Vagina (tissue), 2 donors: ENCODE measurements around the gene PLEKHM2. TPM values are rescaled to one million over a fixed set of nuclear protein-coding genes. Genes with fewer than 3 reads are reported as not detected.

ENCODE experiments used
- DNase-seq, 2 donors: peaks; one replicate each; pipeline ENCODE4 v3.0.0-alpha.2; 2017; ENCODE audit errors: extremely low spot score in 2 of 2
- H3K27ac ChIP-seq: fragments of 200-600 bp; sonication (generic); one replicate; pipeline ENCODE4 v1.5.1; 2019
- H3K27me3 ChIP-seq: fragments of 200-600 bp; sonication (generic); one replicate; pipeline ENCODE4 v1.5.1; 2019
- H3K36me3 ChIP-seq, 2 donors: fragments of 200-600 bp; sonication (generic); one replicate each; pipeline ENCODE4 v1.5.1; 2017 to 2019
- H3K4me1 ChIP-seq: fragments of 200-600 bp; sonication (generic); one replicate; pipeline ENCODE4 v1.5.1; 2019
- H3K4me3 ChIP-seq, 2 donors: fragments of 200-600 bp; sonication (generic); 1 replicate in 1 of 2; 2 replicates in 1 of 2; pipeline ENCODE4 v1.5.1; 2016 to 2019
- H3K9me3 ChIP-seq: fragments of 200-600 bp; sonication (generic); one replicate; pipeline ENCODE4 v1.5.1; 2019
- CTCF ChIP-seq, 3 experiments: fragments of 450-650 bp in 2 of 3; fragments of 200-600 bp in 1 of 3; sonication (generic) in 1 of 3; IDR thresholded peaks; one replicate each; pipeline ENCODE4 v1.5.1; 2017 to 2019; ENCODE audit warnings: antibody characterized with exemption in 3 of 3, mild to moderate bottlenecking in 2 of 3, moderate library complexity in 2 of 3
- POLR2A ChIP-seq, 2 donors: fragments of 450-650 bp; IDR thresholded peaks; one replicate each; pipeline ENCODE4 v1.6.1; 2017; ENCODE audit warnings: antibody characterized with exemption in 2 of 2, mild to moderate bottlenecking in 2 of 2, moderate library complexity in 2 of 2
- POLR2AphosphoS5 ChIP-seq, 2 donors: sonication (generic); formaldehyde crosslinking; IDR thresholded peaks; one replicate each; pipeline ENCODE4 v1.9.0; 2017; ENCODE audit warnings: antibody characterized with exemption in 2 of 2, mild to moderate bottlenecking in 2 of 2, low read depth in 1 of 2; ENCODE audit not compliant: insufficient read depth in 1 of 2
- intact Hi-C: fragments of 100-400 bp; cut with DNase I; formaldehyde crosslinking; loops from one replicate; pipeline ENCODE4 v1.15.1; 2023
- total RNA-seq: library from RNA; depleted of rRNA; stranded (reverse); fragments of >200 nt; gene quantifications from one replicate; pipeline ENCODE4 v1.2.3, GENCODE V29; 2016

The PLEKHM2 gene
- total RNA-seq, 1 donor from 2014 or later, result 56.2 TPM

DNA sequence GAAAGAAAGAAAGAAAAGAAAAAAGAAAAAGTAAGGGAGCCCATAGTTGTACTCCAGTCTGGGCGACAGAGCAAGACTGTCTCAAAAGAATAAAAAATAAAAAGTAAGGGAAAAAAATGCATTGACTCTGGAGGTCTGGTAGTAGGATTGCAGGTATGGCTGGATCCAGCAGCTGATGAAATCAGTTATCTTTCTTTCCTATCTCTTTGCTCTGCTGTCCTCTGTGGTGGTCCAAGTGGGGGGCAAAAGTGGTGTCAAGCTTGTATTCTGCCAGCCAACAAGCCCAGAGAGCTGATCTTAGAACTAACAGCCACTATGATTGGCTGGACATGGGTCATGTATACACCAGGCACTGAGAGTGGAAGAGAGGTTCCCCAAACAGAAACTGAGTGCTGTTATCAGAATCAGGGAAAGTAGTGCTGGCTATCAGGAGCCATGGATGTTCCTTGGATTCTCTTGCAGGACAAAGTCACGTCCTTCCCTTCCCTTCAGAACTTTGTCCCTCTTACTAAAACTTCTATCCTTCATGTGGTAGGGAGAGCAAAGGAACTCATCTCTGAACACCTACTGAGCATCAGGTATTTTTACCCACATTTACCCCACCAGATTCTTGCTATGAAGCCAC, 71.0 kb downstream of the PLEKHM2 start:
- no peak overlapping the region for H3K4me3 ChIP-seq
- no peaks in the 10 kb centered on the region for H3K36me3 ChIP-seq
- no peak for DNase-seq
- H3K27ac ChIP-seq, result no peak overlapping the region
- peaks cover 47% of the 10 kb centered on the region for H3K4me1 ChIP-seq
- TF ChIP-seq CTCF (IDR thresholded peaks at IDR 0.05), result no peak
- TF ChIP-seq POLR2A (IDR thresholded peaks at IDR 0.05), result no peak
- TF ChIP-seq POLR2AphosphoS5 (IDR thresholded peaks at IDR 0.05; ENCODE audit: insufficient read depth in 1 of 2, low read depth in 1 of 2), result no peak
- no peaks in the 10 kb centered on the region for H3K9me3 ChIP-seq
- no peaks in the 10 kb centered on the region for H3K27me3 ChIP-seq
- intact Hi-C loops, result loop anchor here (5.0 kb wide), 1 partner anchor 53 kb away; no protein-coding TSS in a partner anchor

DNA sequence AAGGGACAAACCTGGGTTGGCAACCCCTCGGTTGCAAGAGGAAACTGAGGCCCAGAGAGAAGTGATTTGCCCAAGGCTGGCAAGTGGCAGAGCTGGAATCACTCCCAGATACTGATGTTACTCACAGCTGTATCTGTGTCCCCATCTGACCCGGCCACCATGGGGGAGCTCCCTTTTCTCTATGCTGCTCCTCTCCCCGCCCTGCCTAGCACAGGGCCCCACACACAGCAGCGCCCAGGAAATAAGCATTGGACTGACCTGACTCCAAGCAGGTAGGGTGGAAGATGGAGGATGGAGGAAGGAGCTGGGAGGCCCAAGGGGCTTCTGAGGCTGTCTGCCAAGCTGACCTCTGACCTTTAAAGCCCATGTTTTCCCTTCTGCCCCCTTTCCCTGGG, 71.5 kb downstream of the PLEKHM2 start:
- H3K27ac ChIP-seq, result no peak overlapping the region
- no peak for DNase-seq
- H3K4me1 ChIP-seq, result peaks cover 49% of the 10 kb centered on the region
- H3K9me3 ChIP-seq, result no peaks in the 10 kb centered on the region
- TF ChIP-seq POLR2AphosphoS5 (IDR thresholded peaks at IDR 0.05; ENCODE audit: insufficient read depth in 1 of 2, low read depth in 1 of 2) (no peak), CTCF (IDR thresholded peaks at IDR 0.05) (no peak), POLR2A (IDR thresholded peaks at IDR 0.05) (no peak)
- no peaks in the 10 kb centered on the region for H3K27me3 ChIP-seq
- H3K4me3 ChIP-seq, result no peak overlapping the region
- H3K36me3 ChIP-seq, result no peaks in the 10 kb centered on the region
- intact Hi-C loops, result loop anchor here (5.0 kb wide), 1 partner anchor 53 kb away; no protein-coding TSS in a partner anchor

GRCh38 chr1:15756143-15757015, 72.3 kb downstream of the PLEKHM2 start:
- Histone ChIP-seq H3K4me1 (peaks cover 55% of the 10 kb centered on the region), H3K27ac (peak overlapping the region; percentile 87)

DNA sequence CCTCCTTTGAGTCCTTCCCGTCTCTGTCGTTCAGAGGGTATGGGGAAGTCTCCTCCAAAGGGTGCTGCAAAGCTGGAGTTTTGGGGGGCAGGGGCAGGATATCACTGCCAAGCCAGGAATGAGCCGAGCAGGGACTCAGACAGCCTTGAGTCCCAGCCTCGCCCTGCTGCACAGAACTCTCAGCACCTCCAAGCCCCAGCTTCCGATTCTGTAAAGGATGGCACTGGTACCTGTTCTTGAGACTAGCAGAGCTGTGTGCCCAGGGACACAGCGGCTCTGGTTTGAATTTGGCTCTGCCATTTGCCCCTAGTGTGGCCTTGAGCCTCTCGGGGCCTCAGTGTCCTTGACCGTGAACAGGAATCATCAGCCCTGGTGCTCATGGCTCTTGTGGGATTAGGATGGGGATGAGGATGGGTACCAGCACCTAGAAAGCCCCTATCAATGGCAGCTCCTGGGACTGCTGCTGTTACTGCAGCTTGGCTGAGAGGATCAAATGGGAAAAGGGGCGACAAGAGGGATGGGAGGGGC, 73.0 kb downstream of the PLEKHM2 start:
- no peak for TF ChIP-seq CTCF (IDR thresholded peaks at IDR 0.05)
- TF ChIP-seq POLR2AphosphoS5 (IDR thresholded peaks at IDR 0.05; ENCODE audit: insufficient read depth in 1 of 2, low read depth in 1 of 2), result no peak
- TF ChIP-seq POLR2A (IDR thresholded peaks at IDR 0.05), result no peak
- H3K36me3 ChIP-seq, result no peaks in the 10 kb centered on the region
- peak overlapping the region; percentile 87 for H3K27ac ChIP-seq
- no peak overlapping the region for H3K4me3 ChIP-seq
- H3K4me1 ChIP-seq, result peaks cover 55% of the 10 kb centered on the region
- DNase-seq, result no peak
- no peaks in the 10 kb centered on the region for H3K9me3 ChIP-seq
- no peaks in the 10 kb centered on the region for H3K27me3 ChIP-seq
- intact Hi-C loops, result loop anchor here (5.0 kb wide), 1 partner anchor 55 kb away; no protein-coding TSS in a partner anchor

More at GRCh38 chr1:15756143-15757015, 72.3 kb downstream of the PLEKHM2 start:
- Histone ChIP-seq H3K4me3 (no peak overlapping the region), H3K36me3 (no peaks in the 10 kb centered on the region), H3K9me3 (no peaks in the 10 kb centered on the region), H3K27me3 (no peaks in the 10 kb centered on the region)
- intact Hi-C loops, result loop anchor here (5.0 kb wide), 1 partner anchor 54 kb away; no protein-coding TSS in a partner anchor
- TF ChIP-seq POLR2AphosphoS5 (IDR thresholded peaks at IDR 0.05; ENCODE audit: insufficient read depth in 1 of 2, low read depth in 1 of 2) (peak in 1 of 2 donors; percentile 20), POLR2A (IDR thresholded peaks at IDR 0.05) (no peak), CTCF (IDR thresholded peaks at IDR 0.05) (no peak)
- no peak for DNase-seq
